Smooth muscle cell (in vitro differentiated cells): ENCODE measurements around the gene MLPH. TPM values are rescaled to one million over a fixed set of nuclear protein-coding genes. Genes with fewer than 3 reads are reported as not detected.

ENCODE experiments used
- DNase-seq: peaks from one replicate; lab custom pipeline; 2025; ENCODE audit not compliant: unreplicated experiment; lab: John Stamatoyannopoulos, UW
- H2AFZ ChIP-seq: fragments of 200-600 bp; sonication (generic); 2 replicates; pipeline ENCODE4 v1.6.0; 2016; ENCODE audit warnings: antibody characterized with exemption, low read depth, mild to moderate bottlenecking
- H3F3A ChIP-seq: fragments of 200-600 bp; sonication (generic); 2 replicates; pipeline ENCODE4 v1.6.0; 2017; ENCODE audit warnings: antibody characterized with exemption, low read depth
- H3K27ac ChIP-seq: fragments of 200-600 bp; sonication (generic); 2 replicates; pipeline ENCODE4 v1.5.1; 2016; ENCODE audit warnings: low read depth, mild to moderate bottlenecking
- H3K27me3 ChIP-seq: fragments of 200-600 bp; sonication (generic); 2 replicates; pipeline ENCODE4 v1.6.1; 2016; ENCODE audit warnings: low read depth, mild to moderate bottlenecking
- H3K36me3 ChIP-seq: fragments of 200-600 bp; sonication (generic); 2 replicates; pipeline ENCODE4 v1.5.1; 2016; ENCODE audit warnings: low read depth
- H3K4me1 ChIP-seq: fragments of 200-600 bp; sonication (generic); 2 replicates; pipeline ENCODE4 v1.5.1; 2016; ENCODE audit warnings: low read depth
- H3K4me2 ChIP-seq: fragments of 200-600 bp; sonication (generic); 2 replicates; pipeline ENCODE4 v1.6.0; 2016; ENCODE audit warnings: mild to moderate bottlenecking
- H3K4me3 ChIP-seq: fragments of 200-600 bp; sonication (generic); 2 replicates; pipeline ENCODE4 v1.5.1; 2016; ENCODE audit warnings: mild to moderate bottlenecking
- H3K79me2 ChIP-seq: fragments of 200-600 bp; sonication (generic); 2 replicates; pipeline ENCODE4 v1.6.0; 2016; ENCODE audit warnings: low read depth, mild to moderate bottlenecking
- H3K9ac ChIP-seq: fragments of 200-600 bp; sonication (generic); 2 replicates; pipeline ENCODE4 v1.6.0; 2016; ENCODE audit warnings: low read depth
- H3K9me3 ChIP-seq: fragments of 200-600 bp; sonication (generic); replicated peaks from 2 replicates; pipeline ENCODE4 v1.5.1; 2016; ENCODE audit warnings: low read depth
- H4K20me1 ChIP-seq: fragments of 200-600 bp; sonication (generic); 2 replicates; pipeline ENCODE4 v1.6.0; 2016; ENCODE audit warnings: low read depth
- CTCF ChIP-seq: fragments of 200-600 bp; sonication (generic); IDR thresholded peaks from 2 replicates; pipeline ENCODE4 v1.5.1; 2017; ENCODE audit warnings: borderline replicate concordance, mild to moderate bottlenecking, antibody characterized with exemption; ENCODE audit not compliant: insufficient read depth, poor library complexity, severe bottlenecking
- WGBS: methylation state at CpG from one replicate; pipeline ENCODE4 v1.1.7; 2016; ENCODE audit warnings: low lambda C conversion rate; 5-methylcytosine and 5-hydroxymethylcytosine counted together
- polyA plus RNA-seq: library from polyadenylated mRNA; unstranded; fragments of >200 nt; fragmentation: Nextera tagmentation; extraction: Ambion mirVana; gene quantifications from 2 replicates; pipeline ENCODE4 v1.2.1, GENCODE V29; 2016
- total RNA-seq: library from RNA; depleted of rRNA; stranded (reverse); fragments of >200 nt; gene quantifications from 2 replicates; pipeline ENCODE4 v1.2.3, GENCODE V29; 2014

The MLPH gene
- total and polyA plus RNA-seq, 2 experiments from 2014 or later = 32.8 to 36.4 TPM

GRCh38 chr2:237445611-237446337, 41.3 kb upstream of the MLPH start:
- no peak overlapping the region for H3K4me2 ChIP-seq
- H3F3A ChIP-seq = peaks cover 13% of the 10 kb centered on the region
- H3K27me3 ChIP-seq = no peaks in the 10 kb centered on the region
- no peak overlapping the region for H2AFZ ChIP-seq
- peaks cover 4% of the 10 kb centered on the region for H3K4me1 ChIP-seq
- DNase-seq = no peak
- TF ChIP-seq CTCF = no peak
- no peak overlapping the region for H3K27ac ChIP-seq
- H4K20me1 ChIP-seq = no peaks in the 10 kb centered on the region
- H3K9me3 ChIP-seq = no peaks in the 10 kb centered on the region
- H3K4me3 ChIP-seq = no peak overlapping the region
- no peaks in the 10 kb centered on the region for H3K79me2 ChIP-seq
- no peak overlapping the region for H3K9ac ChIP-seq
- 94% methylated on average over 26 of the region's 26 CpGs for WGBS
- no peaks in the 10 kb centered on the region for H3K36me3 ChIP-seq

GRCh38 chr2:237446338-237446665, 40.7 kb upstream of the MLPH start:
- H4K20me1 ChIP-seq = no peaks in the 10 kb centered on the region
- no peak for DNase-seq
- no peak for TF ChIP-seq CTCF

GRCh38 chr2:237447496-237447895, 39.6 kb upstream of the MLPH start:
- H3K4me1 ChIP-seq = no peaks in the 10 kb centered on the region
- 85% methylated on average over 11 of the region's 11 CpGs for WGBS

More at GRCh38 chr2:237446338-237446665, 40.7 kb upstream of the MLPH start:
- H3K27ac ChIP-seq = no peak overlapping the region
- no peaks in the 10 kb centered on the region for H3K79me2 ChIP-seq
- peaks cover 8% of the 10 kb centered on the region for H3F3A ChIP-seq
- H3K36me3 ChIP-seq = no peaks in the 10 kb centered on the region
- H3K4me1 ChIP-seq = peaks cover 4% of the 10 kb centered on the region
- WGBS = 80% methylated on average over 6 of the region's 6 CpGs
- H3K4me2 ChIP-seq = peak overlapping the region; percentile 32
- no peaks in the 10 kb centered on the region for H3K9me3 ChIP-seq
- H3K9ac ChIP-seq = no peak overlapping the region
- H2AFZ ChIP-seq = no peak overlapping the region
- H3K4me3 ChIP-seq = no peak overlapping the region
- no peaks in the 10 kb centered on the region for H3K27me3 ChIP-seq

More at GRCh38 chr2:237447496-237447895, 39.6 kb upstream of the MLPH start:
- H2AFZ ChIP-seq = no peak overlapping the region
- peak overlapping the region; percentile 24 for H3K4me2 ChIP-seq
- H3K27me3 ChIP-seq = no peaks in the 10 kb centered on the region
- no peak for DNase-seq
- no peak for TF ChIP-seq CTCF
- H3K9ac ChIP-seq = no peak overlapping the region
- no peaks in the 10 kb centered on the region for H4K20me1 ChIP-seq
- H3K27ac ChIP-seq = peak overlapping the region; percentile 57
- H3K36me3 ChIP-seq = no peaks in the 10 kb centered on the region
- no peaks in the 10 kb centered on the region for H3K79me2 ChIP-seq
- H3K9me3 ChIP-seq = no peaks in the 10 kb centered on the region
- no peak overlapping the region for H3K4me3 ChIP-seq
- H3F3A ChIP-seq = peaks cover 1% of the 10 kb centered on the region
